ENCODE data around the gene ZCWPW1. TPM values are rescaled to one million over a fixed set of nuclear protein-coding genes. Genes with fewer than 3 reads are reported as not detected.
"Not testable (repeated sequence)": the region's sequence is repeated elsewhere in the genome, so short reads cannot be mapped to it uniquely, and the experiment has no call there.

ZCWPW1 gene
- total RNA-seq, 2 donors from 2014 or later = 5.5 to 34.6 TPM

DNA sequence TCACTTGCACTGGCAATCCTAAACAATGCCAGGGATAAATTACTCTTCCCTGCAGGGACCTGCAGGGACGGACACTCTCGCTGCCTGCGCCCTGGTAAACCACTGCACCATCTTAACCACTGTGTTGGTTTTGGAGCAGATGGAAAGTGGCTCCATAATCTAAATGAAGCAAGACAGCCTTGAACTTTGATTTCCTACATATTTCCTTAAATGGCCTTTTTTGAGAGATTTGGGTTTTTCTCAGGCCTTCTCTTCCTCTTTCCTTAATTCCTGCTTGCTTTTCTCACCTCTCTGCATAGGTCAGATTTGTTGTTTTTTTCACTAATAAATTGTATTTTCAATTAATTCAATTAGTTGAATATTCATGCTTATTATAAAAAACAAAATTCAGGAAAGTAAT is 52.4 kb downstream of the ZCWPW1 start:
- 100% methylated on average over 3 of the region's 3 CpGs for WGBS

DNA sequence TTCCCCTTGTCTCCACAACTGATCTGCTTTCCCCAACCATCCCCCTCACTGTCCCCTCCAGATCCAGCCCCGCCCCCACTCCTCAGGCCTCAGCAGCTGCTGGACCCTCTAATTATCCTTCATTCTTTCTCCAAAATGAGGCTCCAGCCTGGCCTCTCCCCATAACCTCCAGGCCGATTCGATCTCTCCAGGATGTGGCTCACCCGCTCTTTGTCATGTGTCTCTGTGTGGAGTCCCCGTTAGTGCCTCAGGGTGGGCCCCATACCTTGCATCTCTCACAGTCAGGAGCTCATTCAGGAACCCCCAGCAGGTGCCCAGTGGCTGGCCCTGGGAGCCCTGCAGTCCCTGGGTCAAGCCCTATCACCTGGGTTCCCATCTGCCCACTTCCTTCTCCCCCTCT is 53.9 kb downstream of the ZCWPW1 start:
- no peak overlapping the region for H3K4me3 ChIP-seq

More for the DNA sequence above, 52.4 kb downstream of the ZCWPW1 start:
- intact Hi-C loops (cut with DNase I) = no loop called here
- no peak overlapping the region for H3K27ac ChIP-seq
- no peak overlapping the region for H3K4me3 ChIP-seq
- DNase-seq (ENCODE audit: low spot score) = no peak
- no peaks in the 10 kb centered on the region for H3K9me3 ChIP-seq
- TF ChIP-seq POLR2AphosphoS5 (IDR thresholded peaks at IDR 0.05) = no peak
- TF ChIP-seq POLR2A (IDR thresholded peaks at IDR 0.05) = no peak
- TF ChIP-seq, protein P1, sequence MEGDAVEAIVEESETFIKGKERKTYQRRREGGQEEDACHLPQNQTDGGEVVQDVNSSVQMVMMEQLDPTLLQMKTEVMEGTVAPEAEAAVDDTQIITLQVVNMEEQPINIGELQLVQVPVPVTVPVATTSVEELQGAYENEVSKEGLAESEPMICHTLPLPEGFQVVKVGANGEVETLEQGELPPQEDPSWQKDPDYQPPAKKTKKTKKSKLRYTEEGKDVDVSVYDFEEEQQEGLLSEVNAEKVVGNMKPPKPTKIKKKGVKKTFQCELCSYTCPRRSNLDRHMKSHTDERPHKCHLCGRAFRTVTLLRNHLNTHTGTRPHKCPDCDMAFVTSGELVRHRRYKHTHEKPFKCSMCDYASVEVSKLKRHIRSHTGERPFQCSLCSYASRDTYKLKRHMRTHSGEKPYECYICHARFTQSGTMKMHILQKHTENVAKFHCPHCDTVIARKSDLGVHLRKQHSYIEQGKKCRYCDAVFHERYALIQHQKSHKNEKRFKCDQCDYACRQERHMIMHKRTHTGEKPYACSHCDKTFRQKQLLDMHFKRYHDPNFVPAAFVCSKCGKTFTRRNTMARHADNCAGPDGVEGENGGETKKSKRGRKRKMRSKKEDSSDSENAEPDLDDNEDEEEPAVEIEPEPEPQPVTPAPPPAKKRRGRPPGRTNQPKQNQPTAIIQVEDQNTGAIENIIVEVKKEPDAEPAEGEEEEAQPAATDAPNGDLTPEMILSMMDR (IDR thresholded peaks at IDR 0.05) = no peak
- H3K36me3 ChIP-seq = no peaks in the 10 kb centered on the region
- H3K4me1 ChIP-seq (replicated peaks) = peaks cover 2% of the 10 kb centered on the region
- no peaks in the 10 kb centered on the region for H3K27me3 ChIP-seq (replicated peaks; ENCODE audit: insufficient read depth)

DNA sequence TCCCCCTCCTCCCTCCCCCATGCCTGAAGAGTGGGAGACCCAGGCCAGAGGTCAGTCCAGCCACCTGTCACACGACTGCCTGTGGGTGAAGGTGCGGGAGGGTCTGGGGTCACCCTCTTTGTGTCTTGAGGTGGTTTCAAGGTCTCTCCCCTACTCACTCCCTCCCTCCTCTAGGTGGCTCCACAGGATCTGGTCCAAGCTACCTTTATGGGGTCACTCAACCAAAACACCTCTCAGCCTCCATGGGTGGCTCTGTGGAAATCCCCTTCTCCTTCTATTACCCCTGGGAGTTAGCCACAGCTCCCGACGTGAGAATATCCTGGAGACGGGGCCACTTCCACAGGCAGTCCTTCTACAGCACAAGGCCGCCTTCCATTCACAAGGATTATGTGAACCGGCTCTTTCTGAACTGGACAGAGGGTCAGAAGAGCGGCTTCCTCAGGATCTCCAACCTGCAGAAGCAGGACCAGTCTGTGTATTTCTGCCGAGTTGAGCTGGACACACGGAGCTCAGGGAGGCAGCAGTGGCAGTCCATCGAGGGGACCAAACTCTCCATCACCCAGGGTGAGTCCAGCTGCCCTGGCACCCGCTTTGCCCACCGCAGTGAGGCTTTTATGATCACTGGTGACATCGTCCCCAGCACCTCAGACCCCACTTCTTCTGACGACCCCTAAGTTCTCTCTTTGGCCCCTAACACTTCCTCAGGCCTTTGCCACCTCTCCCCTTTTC is 54.5 kb downstream of the ZCWPW1 start:
- DNase-seq (ENCODE audit: low spot score); H3K27ac ChIP-seq; H3K27me3 ChIP-seq (replicated peaks; ENCODE audit: insufficient read depth); H3K9me3 ChIP-seq; intact Hi-C loops (cut with DNase I); H3K36me3 ChIP-seq; H3K4me1 ChIP-seq (replicated peaks); H3K4me3 ChIP-seq: not testable (repeated sequence)
- 81% methylated on average over 15 of the region's 15 CpGs for WGBS

More for the DNA sequence above, 53.9 kb downstream of the ZCWPW1 start:
- intact Hi-C loops (cut with DNase I) = no loop called here
- H3K4me1 ChIP-seq (replicated peaks) = peaks cover 2% of the 10 kb centered on the region
- H3K36me3 ChIP-seq = no peaks in the 10 kb centered on the region
- TF ChIP-seq, protein P1 (IDR thresholded peaks at IDR 0.05) = no peak
- TF ChIP-seq POLR2AphosphoS5 (IDR thresholded peaks at IDR 0.05) (no peak), POLR2A (IDR thresholded peaks at IDR 0.05) (no peak)
- H3K27ac ChIP-seq = no peak overlapping the region
- no peaks in the 10 kb centered on the region for H3K9me3 ChIP-seq
- no peak for DNase-seq (ENCODE audit: low spot score)
- WGBS = 85% methylated on average over 5 of the region's 5 CpGs
- no peaks in the 10 kb centered on the region for H3K27me3 ChIP-seq (replicated peaks; ENCODE audit: insufficient read depth)

DNA sequence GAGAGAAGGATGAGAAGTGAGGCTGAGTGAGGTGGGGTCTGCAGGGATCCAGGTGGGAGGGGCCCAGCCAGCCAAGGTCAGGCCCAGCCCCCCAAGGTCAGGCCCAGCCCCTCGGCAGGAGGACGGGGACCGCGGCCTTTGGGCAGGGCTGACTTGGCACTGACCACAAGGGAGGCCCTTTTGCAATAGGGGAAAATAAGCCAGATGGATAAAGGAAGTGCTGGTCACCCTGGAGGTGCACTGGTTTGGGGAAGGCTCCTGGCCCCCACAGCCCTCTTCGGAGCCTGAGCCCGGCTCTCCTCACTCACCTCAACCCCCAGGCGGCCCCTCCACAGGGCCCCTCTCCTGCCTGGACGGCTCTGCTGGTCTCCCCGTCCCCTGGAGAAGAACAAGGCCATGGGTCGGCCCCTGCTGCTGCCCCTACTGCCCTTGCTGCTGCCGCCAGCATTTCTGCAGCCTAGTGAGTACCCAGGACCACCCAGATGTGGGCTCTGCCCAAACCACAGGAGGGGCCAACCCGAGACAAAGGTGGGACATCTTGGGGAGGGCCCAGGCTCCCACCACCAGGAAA is 55.2 kb downstream of the ZCWPW1 start, which contains the start of gene PILRA:
Gene PILRA (plus strand): TSS at position 227 of the 571 bp plus-strand sequence. CDS start 170 bp downstream, at position 397.
- no peak within 1 kb of the TSS for H3K27ac ChIP-seq
- peaks cover 2% of the 10 kb centered on the region for H3K4me1 ChIP-seq (replicated peaks)
- no peaks in the 10 kb centered on the region for H3K27me3 ChIP-seq (replicated peaks; ENCODE audit: insufficient read depth)
- WGBS = 67% methylated on average over 12 of the region's 12 CpGs
- H3K36me3 ChIP-seq = no peaks in the 10 kb centered on the region
- H3K4me3 ChIP-seq = no peak within 1 kb of the TSS
- intact Hi-C loops (cut with DNase I) = no loop called here
- no peak for DNase-seq (ENCODE audit: low spot score)
- no peaks in the 10 kb centered on the region for H3K9me3 ChIP-seq
- TF ChIP-seq POLR2A (IDR thresholded peaks at IDR 0.05) (no peak), POLR2AphosphoS5 (IDR thresholded peaks at IDR 0.05) (no peak)
- TF ChIP-seq, protein P1 (IDR thresholded peaks at IDR 0.05) = no peak

DNA sequence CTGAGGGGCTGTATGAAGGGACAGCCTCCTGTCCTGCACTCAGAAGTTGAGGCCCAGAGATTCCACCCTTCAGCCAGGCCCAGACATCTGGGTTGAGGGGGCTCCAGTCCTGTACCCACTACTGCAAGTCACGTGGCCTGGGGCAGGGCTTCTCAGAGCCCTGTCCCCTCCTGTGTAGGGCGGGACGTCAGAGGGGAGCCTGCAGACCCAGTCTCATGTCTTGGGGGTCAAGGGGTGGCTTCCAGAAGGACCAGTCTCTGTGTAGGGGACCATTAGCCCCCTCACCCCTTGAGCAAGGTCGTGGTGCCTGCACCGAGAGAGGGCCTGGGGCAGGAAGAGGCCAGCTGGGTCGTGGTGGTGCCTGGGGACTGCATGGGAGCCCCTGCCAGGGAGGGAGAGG is 55.8 kb downstream of the ZCWPW1 start:
- WGBS = 51% methylated on average over 3 of the region's 6 CpGs
- H3K36me3 ChIP-seq = no peaks in the 10 kb centered on the region

More for the DNA sequence above, 55.8 kb downstream of the ZCWPW1 start:
- intact Hi-C loops (cut with DNase I) = no loop called here
- H3K27me3 ChIP-seq (replicated peaks; ENCODE audit: insufficient read depth) = no peaks in the 10 kb centered on the region
- peaks cover under 1% of the 10 kb centered on the region for H3K4me1 ChIP-seq (replicated peaks)
- no peak overlapping the region for H3K4me3 ChIP-seq
- no peaks in the 10 kb centered on the region for H3K9me3 ChIP-seq
- H3K27ac ChIP-seq = no peak overlapping the region
- TF ChIP-seq POLR2AphosphoS5 (IDR thresholded peaks at IDR 0.05) (no peak), POLR2A (IDR thresholded peaks at IDR 0.05) (no peak)
- TF ChIP-seq, protein P1 (IDR thresholded peaks at IDR 0.05) = no peak
- DNase-seq (ENCODE audit: low spot score) = no peak

All from prostate gland (tissue), 2 donors.